Measurements from ENCODE around the gene DOC2B. TPM values are rescaled to one million over a fixed set of nuclear protein-coding genes. Genes with fewer than 3 reads are reported as not detected.
"Not testable (repeated sequence)": the region's sequence is repeated elsewhere in the genome, so short reads cannot be mapped to it uniquely, and the experiment has no call there.

DOC2B gene
- total and polyA plus RNA-seq, 2 of the 8 experiments (the other 6 are each of a cell fraction or from before 2014, with no cell fraction given): 1.3 to 3.3 TPM

GRCh38 chr17:137166-137807 is 44.2 kb downstream of the DOC2B start, which contains the start of gene SCGB1C2:
TSS of gene SCGB1C2 (plus strand) at chr17:137569. CDS start at chr17:137591, 22 bp downstream.
- CTCF ChIA-PET (ENCODE audit: partially characterized antibody); H2AK5ac ChIP-seq (ENCODE audit: low read depth, low read length); FAIRE-seq; H3K36me3 ChIP-seq (ENCODE audit: control insufficient read depth in 2 of 4, insufficient read depth in 4 of 4, low read length in 3 of 4); H3K18ac ChIP-seq (ENCODE audit: extremely low read depth, low read length); H3K79me2 ChIP-seq (ENCODE audit: control insufficient read depth in 1 of 2, insufficient read depth in 2 of 2, low read length in 2 of 2); DNase-seq (ENCODE audit: low read depth in 1 of 2, low spot score in 2 of 2); H3K9ac ChIP-seq (replicated peaks in 1 of 4; ENCODE audit: extremely low read depth in 1 of 4, low read depth in 3 of 4, low read length in 3 of 4); H4K91ac ChIP-seq (replicated peaks; ENCODE audit: insufficient read length, low read length); H4K8ac ChIP-seq (ENCODE audit: extremely low read depth, insufficient read depth, low read length); H2BK12ac ChIP-seq (ENCODE audit: low read depth, low read length); H3K4me3 ChIP-seq (ENCODE audit: extremely low read depth in 1 of 4, insufficient read depth in 2 of 4, low read depth in 3 of 4, low read length in 4 of 4); H2BK120ac ChIP-seq (replicated peaks; ENCODE audit: low read depth, low read length); H3K27ac ChIP-seq (ENCODE audit: low read depth, low read length); H3K14ac ChIP-seq (ENCODE audit: insufficient read length); H3K23me2 ChIP-seq (ENCODE audit: low read depth, low read length); H2BK5ac ChIP-seq (ENCODE audit: low read depth, low read length); H2BK20ac ChIP-seq (ENCODE audit: low read length); H2AFZ ChIP-seq (ENCODE audit: low read length); POLR2A ChIA-PET (ENCODE audit: partially characterized antibody); H3K56ac ChIP-seq (replicated peaks; ENCODE audit: insufficient read length, low read depth, low read length); H3K27me3 ChIP-seq (replicated peaks in 1 of 4; ENCODE audit: control insufficient read depth in 3 of 4, extremely low read depth in 1 of 4, insufficient read depth in 3 of 4, low read length in 3 of 4); H3K4me1 ChIP-seq (replicated peaks in 1 of 4; ENCODE audit: control insufficient read depth in 3 of 4, insufficient read depth in 4 of 4, low read length in 3 of 4); H2BK15ac ChIP-seq (ENCODE audit: low read length); H3K23ac ChIP-seq (ENCODE audit: insufficient read length); H3K4me2 ChIP-seq (ENCODE audit: insufficient read depth in 1 of 2, low read depth in 2 of 2, low read length in 2 of 2); H3K79me1 ChIP-seq (ENCODE audit: low read depth, low read length); H4K20me1 ChIP-seq (replicated peaks in 1 of 2; ENCODE audit: control insufficient read depth in 1 of 2, insufficient read depth in 2 of 2, low read length in 2 of 2); H4K5ac ChIP-seq (ENCODE audit: insufficient read length, low read depth, low read length); H3K4ac ChIP-seq (replicated peaks; ENCODE audit: insufficient read length, low read depth, low read length): not testable (repeated sequence)
- 89% methylated on average over 2 of the region's 16 CpGs; no CpG with 5 or more reads in 1 of the 2 experiments for WGBS, 2 experiments (ENCODE audit: extremely low coverage in 1 of 2, insufficient coverage in 1 of 2, insufficient read length in 1 of 2, insufficient replicate concordance in 2 of 2, low coverage in 1 of 2, low lambda C conversion rate in 2 of 2, missing lambda C conversion rate in 1 of 2)
- peaks cover 2 to 13% of the 10 kb centered on the region in 2 experiments; a peak in 2 of 4 replicates for H3K9me3 ChIP-seq (ENCODE audit: insufficient read depth in 2 of 2, low read depth in 1 of 2, low read length in 1 of 2)

All from H1 (cell line).